Smooth muscle cell (in vitro differentiated cells): ENCODE measurements around the gene DHX29. TPM values are rescaled to one million over a fixed set of nuclear protein-coding genes. Genes with fewer than 3 reads are reported as not detected.

ENCODE experiments used
- DNase-seq: peaks from one replicate; lab custom pipeline; 2025; ENCODE audit not compliant: unreplicated experiment; lab: John Stamatoyannopoulos, UW
- H2AFZ ChIP-seq: fragments of 200-600 bp; sonication (generic); 2 replicates; pipeline ENCODE4 v1.6.0; 2016; ENCODE audit warnings: antibody characterized with exemption, low read depth, mild to moderate bottlenecking
- H3F3A ChIP-seq: fragments of 200-600 bp; sonication (generic); 2 replicates; pipeline ENCODE4 v1.6.0; 2017; ENCODE audit warnings: antibody characterized with exemption, low read depth
- H3K27ac ChIP-seq: fragments of 200-600 bp; sonication (generic); 2 replicates; pipeline ENCODE4 v1.5.1; 2016; ENCODE audit warnings: low read depth, mild to moderate bottlenecking
- H3K27me3 ChIP-seq: fragments of 200-600 bp; sonication (generic); 2 replicates; pipeline ENCODE4 v1.6.1; 2016; ENCODE audit warnings: low read depth, mild to moderate bottlenecking
- H3K36me3 ChIP-seq: fragments of 200-600 bp; sonication (generic); 2 replicates; pipeline ENCODE4 v1.5.1; 2016; ENCODE audit warnings: low read depth
- H3K4me1 ChIP-seq: fragments of 200-600 bp; sonication (generic); 2 replicates; pipeline ENCODE4 v1.5.1; 2016; ENCODE audit warnings: low read depth
- H3K4me2 ChIP-seq: fragments of 200-600 bp; sonication (generic); 2 replicates; pipeline ENCODE4 v1.6.0; 2016; ENCODE audit warnings: mild to moderate bottlenecking
- H3K4me3 ChIP-seq: fragments of 200-600 bp; sonication (generic); 2 replicates; pipeline ENCODE4 v1.5.1; 2016; ENCODE audit warnings: mild to moderate bottlenecking
- H3K79me2 ChIP-seq: fragments of 200-600 bp; sonication (generic); 2 replicates; pipeline ENCODE4 v1.6.0; 2016; ENCODE audit warnings: low read depth, mild to moderate bottlenecking
- H3K9ac ChIP-seq: fragments of 200-600 bp; sonication (generic); 2 replicates; pipeline ENCODE4 v1.6.0; 2016; ENCODE audit warnings: low read depth
- H3K9me3 ChIP-seq: fragments of 200-600 bp; sonication (generic); replicated peaks from 2 replicates; pipeline ENCODE4 v1.5.1; 2016; ENCODE audit warnings: low read depth
- H4K20me1 ChIP-seq: fragments of 200-600 bp; sonication (generic); 2 replicates; pipeline ENCODE4 v1.6.0; 2016; ENCODE audit warnings: low read depth
- WGBS: methylation state at CpG from one replicate; pipeline ENCODE4 v1.1.7; 2016; ENCODE audit warnings: low lambda C conversion rate; 5-methylcytosine and 5-hydroxymethylcytosine counted together
- polyA plus RNA-seq: library from polyadenylated mRNA; unstranded; fragments of >200 nt; fragmentation: Nextera tagmentation; extraction: Ambion mirVana; gene quantifications from 2 replicates; pipeline ENCODE4 v1.2.1, GENCODE V29; 2016
- total RNA-seq: library from RNA; depleted of rRNA; stranded (reverse); fragments of >200 nt; gene quantifications from 2 replicates; pipeline ENCODE4 v1.2.3, GENCODE V29; 2014
- TF ChIP-seq, protein P1 (sequence below): fragments of 200-600 bp; sonication (generic); IDR thresholded peaks from 2 replicates; pipeline ENCODE4 v1.5.1; 2017; ENCODE audit warnings: borderline replicate concordance, mild to moderate bottlenecking, antibody characterized with exemption; ENCODE audit not compliant: insufficient read depth, poor library complexity, severe bottlenecking

DHX29 gene
- total and polyA plus RNA-seq, 2 experiments from 2014 or later = 27.1 to 40.7 TPM

DNA sequence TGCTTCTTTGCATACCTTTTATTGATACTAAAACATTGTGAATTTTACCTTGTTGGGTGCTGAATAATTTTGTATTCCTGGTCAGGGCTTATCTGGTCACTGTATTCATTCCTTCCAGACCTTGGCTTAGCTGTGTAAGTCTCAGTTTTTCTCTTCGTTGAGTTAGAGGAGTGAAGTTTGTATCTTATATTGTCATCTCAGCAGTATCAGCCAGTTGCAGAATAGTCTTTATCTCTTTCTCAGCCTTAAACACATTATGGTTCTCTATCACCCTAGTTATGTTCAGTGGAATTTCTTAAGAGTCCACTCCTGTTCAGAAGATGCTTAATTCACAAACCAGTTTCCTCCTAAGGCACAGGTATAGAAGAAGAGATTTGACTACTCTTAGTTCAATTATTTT, 25.5 kb upstream of the DHX29 start:
- 93% methylated on average over 1 of the region's 1 CpG for WGBS
- H3K36me3 ChIP-seq = peaks cover 19% of the 10 kb centered on the region

DNA sequence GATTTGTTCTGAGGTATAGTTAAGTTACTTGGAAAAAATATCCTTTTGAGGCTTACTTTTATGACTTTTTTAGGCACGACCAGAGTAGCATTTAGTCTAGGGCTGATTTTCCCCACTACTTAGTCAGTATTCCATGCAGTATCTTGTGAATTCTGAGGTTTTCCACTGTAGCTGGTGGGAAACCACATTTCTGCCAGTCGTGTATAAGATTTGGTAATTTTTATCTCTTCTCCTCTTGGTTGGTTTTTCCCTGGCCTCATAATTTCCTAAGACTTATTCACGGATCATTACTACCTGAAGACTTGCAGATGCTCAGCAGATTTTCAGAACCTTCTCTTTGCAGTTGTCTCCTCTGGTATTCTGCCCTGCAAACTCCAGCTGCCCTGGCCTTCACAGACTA, 23.8 kb upstream of the DHX29 start:
- Histone ChIP-seq H4K20me1 (peaks cover 20% of the 10 kb centered on the region), H3K27me3 (no peaks in the 10 kb centered on the region), H3K9ac (no peak overlapping the region), H2AFZ (no peak overlapping the region), H3K4me2 (no peak overlapping the region), H3K4me3 (no peak overlapping the region), H3K9me3 (no peaks in the 10 kb centered on the region), H3K36me3 (peaks cover 27% of the 10 kb centered on the region), H3F3A (peaks cover 5% of the 10 kb centered on the region), H3K4me1 (no peaks in the 10 kb centered on the region), H3K79me2 (peaks cover 52% of the 10 kb centered on the region), H3K27ac (no peak overlapping the region)
- DNase-seq = no peak
- TF ChIP-seq, protein P1, sequence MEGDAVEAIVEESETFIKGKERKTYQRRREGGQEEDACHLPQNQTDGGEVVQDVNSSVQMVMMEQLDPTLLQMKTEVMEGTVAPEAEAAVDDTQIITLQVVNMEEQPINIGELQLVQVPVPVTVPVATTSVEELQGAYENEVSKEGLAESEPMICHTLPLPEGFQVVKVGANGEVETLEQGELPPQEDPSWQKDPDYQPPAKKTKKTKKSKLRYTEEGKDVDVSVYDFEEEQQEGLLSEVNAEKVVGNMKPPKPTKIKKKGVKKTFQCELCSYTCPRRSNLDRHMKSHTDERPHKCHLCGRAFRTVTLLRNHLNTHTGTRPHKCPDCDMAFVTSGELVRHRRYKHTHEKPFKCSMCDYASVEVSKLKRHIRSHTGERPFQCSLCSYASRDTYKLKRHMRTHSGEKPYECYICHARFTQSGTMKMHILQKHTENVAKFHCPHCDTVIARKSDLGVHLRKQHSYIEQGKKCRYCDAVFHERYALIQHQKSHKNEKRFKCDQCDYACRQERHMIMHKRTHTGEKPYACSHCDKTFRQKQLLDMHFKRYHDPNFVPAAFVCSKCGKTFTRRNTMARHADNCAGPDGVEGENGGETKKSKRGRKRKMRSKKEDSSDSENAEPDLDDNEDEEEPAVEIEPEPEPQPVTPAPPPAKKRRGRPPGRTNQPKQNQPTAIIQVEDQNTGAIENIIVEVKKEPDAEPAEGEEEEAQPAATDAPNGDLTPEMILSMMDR = no peak
- 41% methylated on average over 3 of the region's 3 CpGs for WGBS

More for the DNA sequence above, 25.5 kb upstream of the DHX29 start:
- Histone ChIP-seq H3F3A (peaks cover 5% of the 10 kb centered on the region), H4K20me1 (peaks cover 28% of the 10 kb centered on the region), H2AFZ (no peak overlapping the region), H3K27ac (no peak overlapping the region), H3K9me3 (no peaks in the 10 kb centered on the region), H3K4me1 (no peaks in the 10 kb centered on the region), H3K79me2 (peaks cover 60% of the 10 kb centered on the region), H3K27me3 (no peaks in the 10 kb centered on the region), H3K4me3 (no peak overlapping the region), H3K9ac (no peak overlapping the region), H3K4me2 (no peak overlapping the region)
- no peak for DNase-seq
- TF ChIP-seq, protein P1 = no peak

DNA sequence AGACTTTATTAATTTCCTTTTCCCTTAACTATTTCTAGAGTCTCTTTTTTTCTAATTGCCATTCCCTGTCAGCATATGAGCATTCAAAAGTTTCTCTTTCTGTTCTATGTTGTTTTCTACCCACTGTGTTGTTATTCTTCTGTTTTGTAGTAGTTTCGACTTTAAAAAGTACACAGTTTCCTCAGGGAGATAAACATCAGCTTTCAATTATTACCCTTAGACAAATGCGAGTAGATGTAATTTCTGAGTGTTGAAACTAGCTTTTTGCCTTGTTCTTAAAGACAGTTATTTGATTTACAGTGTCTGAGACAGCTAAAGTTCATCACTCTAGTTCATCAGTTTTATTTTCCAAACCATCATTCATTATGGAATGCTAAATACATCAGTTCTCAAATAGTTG, 19.8 kb upstream of the DHX29 start:
- H3K4me3 ChIP-seq = no peak overlapping the region
- no peaks in the 10 kb centered on the region for H3F3A ChIP-seq
- no peak overlapping the region for H2AFZ ChIP-seq
- H3K79me2 ChIP-seq = peaks cover 27% of the 10 kb centered on the region
- H3K27ac ChIP-seq = no peak overlapping the region
- H3K27me3 ChIP-seq = no peaks in the 10 kb centered on the region
- H3K36me3 ChIP-seq = peaks cover 14% of the 10 kb centered on the region
- no peak overlapping the region for H3K4me2 ChIP-seq
- H3K9ac ChIP-seq = no peak overlapping the region
- WGBS = 90% methylated on average over 2 of the region's 2 CpGs
- TF ChIP-seq, protein P1 = no peak
- H3K9me3 ChIP-seq = no peaks in the 10 kb centered on the region
- no peaks in the 10 kb centered on the region for H3K4me1 ChIP-seq
- DNase-seq = no peak
- H4K20me1 ChIP-seq = peaks cover 32% of the 10 kb centered on the region

GRCh38 chr5:55325621-55326020, 18.1 kb upstream of the DHX29 start:
- H4K20me1 ChIP-seq = peaks cover 36% of the 10 kb centered on the region
- no peak overlapping the region for H3K9ac ChIP-seq
- H3K36me3 ChIP-seq = peaks cover 14% of the 10 kb centered on the region
- H3F3A ChIP-seq = peaks cover 1% of the 10 kb centered on the region
- H3K4me3 ChIP-seq = no peak overlapping the region
- no peak overlapping the region for H2AFZ ChIP-seq
- no peak for DNase-seq
- no peaks in the 10 kb centered on the region for H3K9me3 ChIP-seq
- WGBS = 94% methylated on average over 5 of the region's 5 CpGs
- no peak overlapping the region for H3K27ac ChIP-seq
- no peaks in the 10 kb centered on the region for H3K4me1 ChIP-seq
- H3K27me3 ChIP-seq = no peaks in the 10 kb centered on the region
- TF ChIP-seq, protein P1 = no peak
- no peak overlapping the region for H3K4me2 ChIP-seq
- H3K79me2 ChIP-seq = peaks cover 38% of the 10 kb centered on the region
